ENCODE results near the gene ANTXR2.

The ANTXR2 gene

DNA sequence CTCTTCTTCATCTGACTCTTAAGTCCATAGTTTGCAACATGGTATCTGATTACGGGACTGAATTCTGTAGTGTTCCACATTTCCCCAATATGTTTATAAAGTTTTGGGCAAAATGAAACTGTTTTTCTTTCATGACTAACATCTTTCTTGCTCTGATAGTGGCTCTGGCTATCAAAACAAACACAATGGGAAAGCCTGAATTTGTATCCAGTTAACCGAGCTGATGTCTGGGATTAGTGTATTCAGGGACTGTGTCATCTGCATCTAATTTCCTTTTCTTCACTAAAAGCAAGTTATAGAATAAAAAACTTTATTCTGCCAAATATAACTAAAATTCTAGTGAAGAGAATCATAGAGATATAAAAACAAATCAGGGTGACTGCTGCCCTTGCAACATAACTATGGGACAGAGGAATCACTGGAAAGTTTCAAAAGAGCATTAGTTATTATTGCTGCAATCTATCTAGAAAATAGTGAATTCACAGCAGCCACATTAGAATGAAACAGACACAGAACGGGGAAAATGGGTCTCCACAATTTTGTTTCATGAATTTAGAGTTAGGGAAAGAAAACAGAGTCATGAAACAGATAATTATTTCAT lies 61.3 kb downstream of the ANTXR2 start:
- Histone ChIP-seq H3K27me3 (ENCODE audit: insufficient read depth, poor library complexity, severe bottlenecking) (no peaks in the 10 kb centered on the region), H3K4me3 (replicated peaks; ENCODE audit: insufficient read depth, low read length) (no peak overlapping the region), H3K27ac (replicated peaks) (no peak overlapping the region)
- DNase-seq (ENCODE audit: low read depth in 1 of 2, low spot score in 1 of 2) = no peak
- TF ChIP-seq GABPA (IDR thresholded peaks at IDR 0.05; ENCODE audit: low read depth) (no peak), SPI1 (IDR thresholded peaks at IDR 0.05; ENCODE audit: borderline replicate concordance, low read depth) (no peak), POLR2AphosphoS5 (IDR thresholded peaks at IDR 0.05; ENCODE audit: low read depth) (no peak)
- TF ChIP-seq, protein P1, sequence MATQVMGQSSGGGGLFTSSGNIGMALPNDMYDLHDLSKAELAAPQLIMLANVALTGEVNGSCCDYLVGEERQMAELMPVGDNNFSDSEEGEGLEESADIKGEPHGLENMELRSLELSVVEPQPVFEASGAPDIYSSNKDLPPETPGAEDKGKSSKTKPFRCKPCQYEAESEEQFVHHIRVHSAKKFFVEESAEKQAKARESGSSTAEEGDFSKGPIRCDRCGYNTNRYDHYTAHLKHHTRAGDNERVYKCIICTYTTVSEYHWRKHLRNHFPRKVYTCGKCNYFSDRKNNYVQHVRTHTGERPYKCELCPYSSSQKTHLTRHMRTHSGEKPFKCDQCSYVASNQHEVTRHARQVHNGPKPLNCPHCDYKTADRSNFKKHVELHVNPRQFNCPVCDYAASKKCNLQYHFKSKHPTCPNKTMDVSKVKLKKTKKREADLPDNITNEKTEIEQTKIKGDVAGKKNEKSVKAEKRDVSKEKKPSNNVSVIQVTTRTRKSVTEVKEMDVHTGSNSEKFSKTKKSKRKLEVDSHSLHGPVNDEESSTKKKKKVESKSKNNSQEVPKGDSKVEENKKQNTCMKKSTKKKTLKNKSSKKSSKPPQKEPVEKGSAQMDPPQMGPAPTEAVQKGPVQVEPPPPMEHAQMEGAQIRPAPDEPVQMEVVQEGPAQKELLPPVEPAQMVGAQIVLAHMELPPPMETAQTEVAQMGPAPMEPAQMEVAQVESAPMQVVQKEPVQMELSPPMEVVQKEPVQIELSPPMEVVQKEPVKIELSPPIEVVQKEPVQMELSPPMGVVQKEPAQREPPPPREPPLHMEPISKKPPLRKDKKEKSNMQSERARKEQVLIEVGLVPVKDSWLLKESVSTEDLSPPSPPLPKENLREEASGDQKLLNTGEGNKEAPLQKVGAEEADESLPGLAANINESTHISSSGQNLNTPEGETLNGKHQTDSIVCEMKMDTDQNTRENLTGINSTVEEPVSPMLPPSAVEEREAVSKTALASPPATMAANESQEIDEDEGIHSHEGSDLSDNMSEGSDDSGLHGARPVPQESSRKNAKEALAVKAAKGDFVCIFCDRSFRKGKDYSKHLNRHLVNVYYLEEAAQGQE (IDR thresholded peaks at IDR 0.05; ENCODE audit: insufficient replicate concordance, low read depth) = no peak
- TF ChIP-seq, protein P2, sequence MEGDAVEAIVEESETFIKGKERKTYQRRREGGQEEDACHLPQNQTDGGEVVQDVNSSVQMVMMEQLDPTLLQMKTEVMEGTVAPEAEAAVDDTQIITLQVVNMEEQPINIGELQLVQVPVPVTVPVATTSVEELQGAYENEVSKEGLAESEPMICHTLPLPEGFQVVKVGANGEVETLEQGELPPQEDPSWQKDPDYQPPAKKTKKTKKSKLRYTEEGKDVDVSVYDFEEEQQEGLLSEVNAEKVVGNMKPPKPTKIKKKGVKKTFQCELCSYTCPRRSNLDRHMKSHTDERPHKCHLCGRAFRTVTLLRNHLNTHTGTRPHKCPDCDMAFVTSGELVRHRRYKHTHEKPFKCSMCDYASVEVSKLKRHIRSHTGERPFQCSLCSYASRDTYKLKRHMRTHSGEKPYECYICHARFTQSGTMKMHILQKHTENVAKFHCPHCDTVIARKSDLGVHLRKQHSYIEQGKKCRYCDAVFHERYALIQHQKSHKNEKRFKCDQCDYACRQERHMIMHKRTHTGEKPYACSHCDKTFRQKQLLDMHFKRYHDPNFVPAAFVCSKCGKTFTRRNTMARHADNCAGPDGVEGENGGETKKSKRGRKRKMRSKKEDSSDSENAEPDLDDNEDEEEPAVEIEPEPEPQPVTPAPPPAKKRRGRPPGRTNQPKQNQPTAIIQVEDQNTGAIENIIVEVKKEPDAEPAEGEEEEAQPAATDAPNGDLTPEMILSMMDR (IDR thresholded peaks at IDR 0.05; ENCODE audit: insufficient read depth, low read length) = no peak

DNA sequence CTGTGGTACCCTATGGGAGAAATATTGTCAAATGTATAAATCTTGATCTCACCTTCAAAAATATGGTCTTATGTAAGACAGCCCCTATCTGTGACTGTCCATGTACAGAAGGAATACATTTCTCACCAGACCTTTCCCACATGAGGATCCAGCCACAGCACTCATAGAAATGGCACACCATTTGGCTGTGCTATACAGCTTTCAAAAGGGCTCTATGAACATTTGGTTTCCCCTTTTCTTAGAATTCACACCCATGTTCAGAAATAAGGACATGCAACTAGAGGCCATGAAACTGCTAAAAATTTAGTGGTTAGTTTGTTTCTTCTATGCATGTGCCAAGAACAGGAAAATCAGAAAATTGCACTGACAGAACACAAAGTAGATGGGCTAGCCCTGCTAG lies 62.7 kb downstream of the ANTXR2 start:
- TF ChIP-seq GABPA (IDR thresholded peaks at IDR 0.05; ENCODE audit: low read depth) (no peak), POLR2AphosphoS5 (IDR thresholded peaks at IDR 0.05; ENCODE audit: low read depth) (no peak), SPI1 (IDR thresholded peaks at IDR 0.05; ENCODE audit: borderline replicate concordance, low read depth) (no peak)
- TF ChIP-seq, protein P1 (IDR thresholded peaks at IDR 0.05; ENCODE audit: insufficient replicate concordance, low read depth) = no peak
- TF ChIP-seq, protein P2 (IDR thresholded peaks at IDR 0.05; ENCODE audit: insufficient read depth, low read length) = no peak
- Histone ChIP-seq H3K27me3 (ENCODE audit: insufficient read depth, poor library complexity, severe bottlenecking) (no peaks in the 10 kb centered on the region), H3K4me3 (replicated peaks; ENCODE audit: insufficient read depth, low read length) (no peak overlapping the region), H3K27ac (replicated peaks) (no peak overlapping the region)
- no peak for DNase-seq (ENCODE audit: low read depth in 1 of 2, low spot score in 1 of 2)

DNA sequence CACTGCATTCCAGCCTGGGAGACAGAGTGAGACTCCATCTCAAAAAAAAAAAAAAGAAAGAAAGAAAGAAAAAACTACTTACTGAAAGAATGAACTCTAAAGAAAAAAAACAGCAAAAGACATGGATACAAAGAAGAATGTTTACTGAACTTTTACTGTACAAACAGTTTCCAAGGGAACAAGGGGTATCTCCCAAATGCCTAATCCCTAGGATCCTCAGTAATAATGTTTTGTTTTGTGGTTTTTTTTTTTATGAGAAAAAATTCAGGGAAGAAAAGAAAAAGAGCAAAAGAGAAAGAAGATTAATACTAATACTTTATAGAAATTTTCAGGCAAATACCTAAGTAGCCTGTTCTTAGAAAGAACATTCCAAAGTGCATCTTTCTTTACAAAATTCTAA lies 63.2 kb downstream of the ANTXR2 start:
- H3K4me3 ChIP-seq (replicated peaks; ENCODE audit: insufficient read depth, low read length) = no peak overlapping the region
- H3K27me3 ChIP-seq (ENCODE audit: insufficient read depth, poor library complexity, severe bottlenecking) = no peaks in the 10 kb centered on the region
- H3K27ac ChIP-seq (replicated peaks) = no peak overlapping the region
- TF ChIP-seq SPI1 (IDR thresholded peaks at IDR 0.05; ENCODE audit: borderline replicate concordance, low read depth) = no peak
- TF ChIP-seq, protein P2 (IDR thresholded peaks at IDR 0.05; ENCODE audit: insufficient read depth, low read length) = no peak
- no peak for TF ChIP-seq GABPA (IDR thresholded peaks at IDR 0.05; ENCODE audit: low read depth)
- TF ChIP-seq, protein P1 (IDR thresholded peaks at IDR 0.05; ENCODE audit: insufficient replicate concordance, low read depth) = no peak
- no peak for TF ChIP-seq POLR2AphosphoS5 (IDR thresholded peaks at IDR 0.05; ENCODE audit: low read depth)
- DNase-seq (ENCODE audit: low read depth in 1 of 2, low spot score in 1 of 2) = no peak
